Activated T-cell treated with anti-CD3 and anti-CD28 coated beads for 1 hour (primary cell): ENCODE results near the gene CFAP221.

ENCODE experiments used
- DNase-seq: peaks from one replicate; pipeline ENCODE4 v3.0.0-alpha.2; 2020; ENCODE audit warnings: low read depth

CFAP221 gene

DNA sequence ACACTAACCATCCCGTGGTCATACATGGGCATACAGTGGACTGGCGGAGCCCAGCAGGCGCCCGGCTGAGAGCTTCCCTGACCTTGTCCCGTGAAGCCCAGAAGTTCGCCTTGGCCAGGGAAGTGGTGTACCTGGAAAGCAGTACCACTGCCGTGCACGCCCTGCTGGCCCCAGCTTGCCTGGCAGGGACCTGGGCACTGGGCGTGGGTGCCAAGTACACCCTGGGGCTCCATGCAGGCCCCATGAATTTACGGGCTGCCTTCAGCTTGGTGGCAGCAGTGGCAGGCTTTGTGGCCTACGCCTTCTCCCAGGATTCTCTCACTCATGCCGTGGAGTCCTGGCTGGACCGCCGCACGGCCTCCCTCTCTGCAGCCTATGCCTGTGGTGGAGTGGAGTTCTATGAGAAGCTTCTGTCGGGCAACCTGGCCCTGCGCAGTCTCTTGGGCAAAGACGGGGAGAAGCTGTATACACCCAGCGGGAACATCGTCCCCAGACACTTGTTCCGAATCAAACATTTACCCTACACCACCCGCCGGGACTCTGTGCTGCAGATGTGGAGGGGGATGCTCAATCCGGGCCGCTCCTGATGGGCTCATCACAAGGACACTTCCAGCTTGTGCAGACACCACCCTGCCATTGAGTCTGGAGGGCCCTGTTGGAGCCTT is 137.1 kb downstream of the CFAP221 start:
- DNase-seq, result no peak

DNA sequence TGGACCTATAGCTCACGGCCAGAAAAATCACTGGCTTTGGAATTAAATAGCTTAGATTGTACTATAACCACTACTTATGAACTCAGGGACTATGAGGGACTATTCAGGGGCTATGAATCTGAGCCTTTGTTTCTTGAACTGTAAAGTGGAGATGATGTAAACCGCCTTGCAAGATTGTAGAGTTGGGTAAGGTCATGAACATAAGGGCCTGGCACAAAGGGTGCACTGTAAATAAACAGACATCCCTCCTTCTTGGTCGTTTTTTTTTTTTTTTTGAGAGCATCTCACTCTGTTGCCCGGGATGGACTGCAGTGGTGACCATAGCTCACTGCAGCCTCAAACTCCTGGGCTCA is 137.6 kb downstream of the CFAP221 start:
- DNase-seq, result no peak

DNA sequence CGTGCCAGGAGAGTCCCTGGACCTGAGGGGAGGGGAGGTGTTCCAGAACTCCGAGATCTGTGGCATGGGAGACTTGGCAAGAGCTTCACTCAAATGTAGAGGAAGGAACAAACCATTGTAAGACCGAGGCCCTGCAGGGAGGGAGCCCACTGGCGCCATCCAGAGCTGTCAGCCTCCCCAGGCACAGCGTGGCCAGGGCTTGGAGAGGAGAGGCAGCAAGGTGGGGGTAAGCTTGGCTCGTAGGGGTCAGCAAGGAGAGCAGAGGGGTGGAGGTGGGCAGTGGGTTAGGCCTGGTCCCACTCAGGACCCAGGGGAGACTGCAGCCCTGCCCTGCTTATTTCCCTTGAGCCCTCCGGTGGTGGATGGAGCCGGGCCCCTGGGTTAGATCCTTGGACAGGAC is 138.3 kb downstream of the CFAP221 start:
- no peak for DNase-seq

DNA sequence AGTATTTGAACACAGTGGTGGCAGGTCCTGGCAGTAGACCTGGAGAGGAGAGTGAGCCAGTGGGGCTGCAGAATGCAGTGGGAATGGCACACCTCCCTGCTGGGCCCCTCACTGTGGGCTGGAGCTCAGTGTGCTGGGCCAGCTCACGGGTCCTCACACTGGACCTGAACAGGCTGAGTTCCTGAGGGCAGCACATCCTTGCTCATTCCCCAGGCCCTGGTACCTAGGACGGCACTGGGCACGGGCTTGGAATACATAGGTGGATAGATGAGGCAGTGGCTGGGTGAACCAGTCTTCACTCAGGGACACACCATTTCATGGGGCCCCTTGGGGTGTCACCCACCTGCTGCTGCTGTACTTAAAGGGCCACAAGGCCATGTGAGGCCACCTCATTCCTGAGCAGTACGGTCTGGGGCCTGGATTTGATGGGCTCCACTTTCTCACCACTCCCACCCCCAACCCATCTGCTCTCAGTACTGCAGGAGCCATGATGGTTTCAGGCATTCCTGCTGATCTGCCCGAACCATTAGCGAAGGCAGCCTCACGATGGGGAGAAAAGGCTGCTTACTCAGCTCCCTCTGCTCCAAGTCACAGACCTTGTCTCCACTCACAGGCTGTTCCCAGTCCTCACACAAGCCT is 138.9 kb downstream of the CFAP221 start:
- no peak for DNase-seq

DNA sequence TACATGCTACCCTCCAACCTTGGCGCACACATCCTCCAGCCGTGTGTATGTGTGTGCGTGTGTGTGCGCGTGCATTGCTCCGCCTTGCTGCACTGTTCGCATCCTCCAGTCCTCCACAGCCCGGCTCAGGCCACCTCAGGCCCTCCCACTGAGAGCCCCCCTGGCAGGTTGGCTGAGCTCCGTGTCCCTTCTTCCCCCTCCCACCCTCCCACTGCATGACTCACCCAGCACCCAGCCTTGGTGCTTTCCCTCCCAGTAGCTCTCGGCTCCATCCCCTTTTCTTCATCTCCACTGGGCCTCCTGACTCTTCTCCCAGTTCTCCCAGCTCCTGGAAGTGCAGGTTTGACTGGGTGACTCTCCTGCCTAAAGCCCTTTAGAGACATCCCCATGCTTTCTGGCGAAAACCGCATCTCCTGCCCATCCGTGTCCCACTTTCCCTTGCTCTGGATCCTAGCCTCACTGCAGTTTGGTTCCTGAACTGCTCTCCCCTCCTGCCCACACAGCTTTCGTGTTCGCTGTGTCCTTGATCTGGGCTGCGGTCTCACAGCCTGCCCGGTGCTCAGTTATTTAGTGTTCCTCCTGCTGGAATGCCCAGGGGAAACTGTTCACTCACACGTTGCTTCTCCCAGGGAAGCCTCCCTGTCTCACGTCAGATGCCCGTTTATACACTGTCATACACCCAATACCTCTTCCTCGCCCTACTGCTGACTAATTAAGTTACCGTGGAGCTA is 139.6 kb downstream of the CFAP221 start:
- no peak for DNase-seq

DNA sequence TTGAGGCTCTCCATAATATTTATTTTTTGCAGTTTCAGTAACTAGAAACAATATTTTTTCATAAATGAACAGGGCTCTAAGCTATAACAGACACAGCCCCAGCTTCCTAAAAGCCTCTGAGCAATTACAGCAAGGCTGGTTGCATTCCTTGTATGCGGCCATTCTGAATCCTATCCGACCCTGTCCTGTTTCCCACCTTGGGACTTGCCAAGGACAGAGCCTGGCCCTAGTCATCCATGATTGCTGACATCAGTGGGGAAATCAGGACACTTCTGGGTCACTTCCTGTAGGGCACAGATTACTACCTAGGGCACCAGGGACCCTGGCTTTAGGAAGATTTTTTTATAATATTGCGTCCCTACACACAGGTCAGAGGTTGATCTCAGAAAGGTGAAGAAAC is 140.3 kb downstream of the CFAP221 start:
- DNase-seq, result no peak

DNA sequence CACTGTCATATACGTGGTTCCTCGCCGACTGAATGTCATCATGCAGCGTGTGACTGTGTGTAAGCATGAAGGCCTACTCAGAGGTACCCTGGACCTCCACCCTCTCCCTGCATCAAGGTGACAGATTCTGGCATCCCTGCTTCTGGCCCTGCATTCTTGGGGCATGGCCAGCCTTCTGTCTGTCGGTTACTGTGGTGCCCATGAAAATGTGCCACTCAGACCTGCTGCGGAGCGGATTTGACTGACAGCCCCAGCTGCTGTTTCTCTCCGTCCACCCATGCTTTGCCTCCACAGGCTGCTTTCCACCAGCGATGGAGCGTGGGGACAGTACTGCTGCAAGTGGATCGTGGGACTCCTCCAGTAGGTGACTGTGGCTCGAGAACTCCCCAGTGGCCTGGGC is 144.4 kb downstream of the CFAP221 start:
- DNase-seq, result no peak

DNA sequence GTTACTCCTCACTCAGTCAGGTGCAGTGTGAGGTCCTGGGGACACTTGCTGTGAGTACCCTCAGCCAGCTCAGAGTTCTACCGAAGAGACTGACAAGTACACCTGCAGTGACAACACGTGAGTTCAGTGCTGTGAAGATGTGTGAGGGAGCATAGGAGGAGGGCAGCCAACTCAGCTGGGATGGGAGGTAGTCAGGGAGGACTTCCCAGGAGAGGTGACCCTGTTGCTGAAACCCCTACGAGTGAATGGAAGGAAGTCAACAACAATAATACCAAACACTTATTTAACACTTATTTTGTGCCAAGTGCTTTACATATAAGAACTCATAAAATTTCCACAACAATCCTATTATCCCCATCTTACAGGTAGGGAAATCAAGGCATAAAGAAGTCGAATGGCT is 145.0 kb downstream of the CFAP221 start:
- no peak for DNase-seq

DNA sequence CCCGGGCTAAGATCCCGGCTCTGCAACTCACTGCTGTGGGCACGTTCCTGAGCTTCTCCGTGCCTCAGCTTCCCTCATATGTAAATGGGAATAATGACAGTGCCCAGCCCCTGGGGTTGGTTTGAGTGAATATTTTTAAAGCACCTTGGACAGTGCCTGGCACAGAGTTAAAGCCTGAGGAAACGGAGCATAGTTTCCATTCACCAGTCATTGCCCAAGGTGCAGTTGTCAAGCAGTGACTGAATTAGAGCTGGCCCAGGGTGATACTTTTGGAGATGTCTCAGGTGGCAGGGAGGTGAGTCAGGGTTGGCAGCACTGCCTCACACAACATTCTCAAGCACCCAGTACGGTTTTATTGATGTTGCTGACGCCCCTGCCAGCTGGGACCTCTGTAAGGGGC is 146.9 kb downstream of the CFAP221 start:
- no peak for DNase-seq

DNA sequence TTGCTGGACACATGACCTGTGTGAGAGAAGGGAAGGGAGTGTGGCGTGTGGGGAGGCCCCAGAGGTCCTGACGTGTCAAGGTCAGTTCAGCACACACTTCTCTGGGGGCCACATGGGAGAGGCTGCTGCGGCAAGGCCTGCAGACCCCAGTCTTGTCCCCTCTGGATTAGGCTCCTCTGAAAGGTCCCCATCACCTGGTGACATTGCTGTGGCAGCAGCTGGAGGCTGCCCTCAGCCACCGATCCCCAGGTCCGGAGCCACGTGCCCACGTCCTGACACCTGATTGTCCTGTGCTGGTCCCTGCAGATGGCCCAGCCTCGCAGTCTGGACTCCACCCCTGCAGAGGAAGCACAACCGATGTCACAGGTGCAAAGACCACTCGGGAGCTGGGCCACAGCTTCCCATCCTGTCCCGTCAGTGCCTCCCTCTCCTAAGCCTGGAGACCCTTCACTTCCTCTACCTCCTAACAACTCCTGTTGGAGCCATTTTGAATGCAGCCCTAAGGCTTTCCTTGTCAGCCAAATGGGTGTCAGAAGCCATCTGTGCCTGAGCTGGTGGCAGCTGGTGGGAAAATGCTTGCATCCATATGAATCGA is 147.5 kb downstream of the CFAP221 start:
- no peak for DNase-seq

DNA sequence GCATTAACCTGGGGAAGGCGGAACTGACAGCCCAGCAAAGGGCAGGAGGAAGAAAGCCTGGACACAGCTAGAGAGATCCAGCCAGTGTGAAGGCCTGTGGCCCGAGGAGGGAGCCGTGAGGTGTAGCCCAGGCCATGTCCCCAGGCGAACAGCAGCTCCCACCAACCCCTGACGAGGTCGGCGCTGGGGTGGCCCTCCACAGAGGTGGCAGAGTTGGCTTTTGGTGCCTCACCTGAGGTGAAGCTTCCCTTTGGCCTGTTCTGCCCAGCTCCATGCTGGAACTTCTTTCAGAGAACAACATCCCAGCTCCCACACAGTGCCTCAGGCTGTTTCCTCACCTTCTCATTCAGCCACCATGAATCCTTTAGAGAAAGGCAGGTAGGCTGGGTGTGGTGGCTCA is 148.1 kb downstream of the CFAP221 start:
- no peak for DNase-seq

DNA sequence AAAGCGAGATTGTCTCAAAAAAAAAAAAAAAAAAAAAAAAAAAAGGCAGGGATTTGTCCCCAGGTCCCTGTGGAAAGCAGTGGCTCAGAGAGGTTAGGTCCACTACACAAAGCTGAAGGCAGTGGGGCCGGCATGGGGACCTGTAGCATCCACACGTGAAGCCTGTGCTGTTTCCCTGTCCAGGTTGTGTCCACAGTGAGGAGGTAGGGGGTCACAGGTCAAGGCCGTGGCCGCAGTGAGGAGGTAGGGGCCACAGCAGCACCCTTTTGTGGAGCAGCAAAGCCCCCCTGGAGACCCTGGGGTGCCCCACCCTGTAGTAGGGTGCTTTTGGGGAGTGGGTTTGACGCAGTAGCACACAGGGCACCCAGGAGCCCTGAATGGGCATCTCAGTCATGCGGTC is 148.7 kb downstream of the CFAP221 start:
- DNase-seq, result no peak

DNA sequence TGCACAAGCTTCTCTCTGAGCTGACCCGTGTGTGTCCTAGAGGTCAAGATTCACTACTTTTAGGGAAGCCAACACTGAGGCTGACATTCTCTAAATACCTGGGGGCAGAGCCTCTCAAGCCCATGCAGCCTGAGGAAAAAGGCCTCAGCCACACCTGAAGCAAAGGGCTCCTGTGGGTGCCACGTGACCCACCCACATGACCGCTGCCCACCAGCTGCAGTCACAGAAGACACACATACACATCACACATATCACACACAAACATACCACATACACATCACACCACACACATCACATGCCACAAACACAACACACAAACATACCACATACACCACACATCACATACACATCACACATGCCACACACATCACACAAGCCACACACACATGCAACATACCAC is 149.3 kb downstream of the CFAP221 start:
- no peak for DNase-seq

DNA sequence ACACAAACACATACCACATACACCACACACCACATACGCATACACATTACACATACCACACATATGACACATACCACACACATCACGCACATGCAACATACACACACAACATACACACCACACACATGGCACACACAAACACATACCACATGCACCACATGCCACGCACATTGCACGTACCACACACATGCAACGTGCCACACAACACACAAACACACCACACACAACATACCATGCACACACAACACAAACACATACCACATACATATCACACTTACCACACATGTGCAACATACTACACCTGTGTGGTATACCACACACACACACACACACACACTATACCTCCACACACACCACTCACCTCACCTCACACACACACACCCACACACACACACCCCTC is 149.7 kb downstream of the CFAP221 start:
- no peak for DNase-seq

DNA sequence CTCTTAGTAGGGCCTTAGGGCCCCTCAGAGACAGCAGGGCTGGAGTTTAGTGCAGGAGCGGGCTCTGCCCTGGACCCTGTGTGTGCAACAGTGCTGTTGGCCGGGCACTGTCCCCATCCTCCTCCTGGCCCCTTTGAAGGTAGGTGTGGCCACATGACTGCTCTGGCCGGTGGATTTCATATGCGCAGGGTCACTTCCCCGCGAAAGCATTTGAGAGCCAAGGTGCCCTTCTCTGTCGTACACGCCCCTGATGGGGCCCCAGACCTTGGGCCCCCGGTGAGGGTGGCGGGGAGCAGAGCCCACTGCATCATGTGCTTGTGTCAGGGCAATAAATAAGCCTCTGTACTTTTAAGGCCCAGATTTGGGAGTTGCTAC is 150.2 kb downstream of the CFAP221 start:
- DNase-seq, result no peak

DNA sequence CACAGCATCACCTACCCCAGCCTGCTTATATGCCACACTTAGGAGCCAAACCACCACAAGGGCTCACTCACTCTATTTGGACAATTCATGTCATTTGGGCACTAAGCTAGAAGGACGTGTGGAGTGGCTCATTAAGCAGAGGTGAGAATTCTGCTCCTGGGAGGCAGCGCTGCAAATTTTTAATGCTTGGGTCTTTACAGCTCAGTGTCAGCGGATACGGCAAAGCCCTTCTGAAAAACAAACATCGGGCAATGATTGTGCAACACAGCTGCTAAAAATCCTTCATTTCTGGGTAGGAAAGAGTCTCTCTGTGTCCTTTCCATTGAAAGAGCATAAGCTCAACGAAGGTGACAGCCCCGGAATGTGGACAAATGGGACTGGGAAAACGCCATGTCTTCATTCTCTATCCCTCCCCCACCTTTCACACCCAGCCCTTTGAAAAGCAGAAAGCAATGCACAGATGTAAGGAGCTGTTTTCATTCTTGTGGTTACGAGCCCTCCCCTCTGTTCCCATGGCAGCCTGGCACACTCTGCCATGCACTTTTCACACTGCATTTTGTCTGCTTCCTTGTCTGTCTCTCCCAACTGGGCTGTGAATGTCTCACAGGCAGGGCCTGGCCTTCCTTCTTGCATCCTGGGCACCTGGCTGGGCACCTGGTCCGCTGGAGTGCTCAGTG is 150.7 kb downstream of the CFAP221 start:
- DNase-seq, result no peak

DNA sequence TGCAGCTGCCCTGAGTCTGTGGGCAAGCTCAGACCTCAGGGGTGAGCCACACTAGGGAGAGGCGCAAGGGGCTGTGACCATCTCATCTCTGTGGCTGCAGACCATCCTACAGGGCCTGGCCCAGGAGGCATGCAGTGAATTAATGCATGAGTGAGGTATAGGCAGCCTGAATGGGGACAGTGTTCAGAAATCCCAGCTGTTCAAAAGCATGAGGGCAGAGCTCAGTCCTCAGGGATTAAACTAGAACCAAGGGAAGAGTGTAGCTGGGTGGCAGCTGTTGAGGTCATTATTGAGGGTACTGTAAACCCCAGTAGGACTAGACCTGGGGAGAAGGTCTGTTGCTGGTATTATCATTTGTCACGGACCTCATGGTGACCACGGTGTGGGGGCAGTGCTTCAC is 151.8 kb downstream of the CFAP221 start:
- DNase-seq, result no peak

DNA sequence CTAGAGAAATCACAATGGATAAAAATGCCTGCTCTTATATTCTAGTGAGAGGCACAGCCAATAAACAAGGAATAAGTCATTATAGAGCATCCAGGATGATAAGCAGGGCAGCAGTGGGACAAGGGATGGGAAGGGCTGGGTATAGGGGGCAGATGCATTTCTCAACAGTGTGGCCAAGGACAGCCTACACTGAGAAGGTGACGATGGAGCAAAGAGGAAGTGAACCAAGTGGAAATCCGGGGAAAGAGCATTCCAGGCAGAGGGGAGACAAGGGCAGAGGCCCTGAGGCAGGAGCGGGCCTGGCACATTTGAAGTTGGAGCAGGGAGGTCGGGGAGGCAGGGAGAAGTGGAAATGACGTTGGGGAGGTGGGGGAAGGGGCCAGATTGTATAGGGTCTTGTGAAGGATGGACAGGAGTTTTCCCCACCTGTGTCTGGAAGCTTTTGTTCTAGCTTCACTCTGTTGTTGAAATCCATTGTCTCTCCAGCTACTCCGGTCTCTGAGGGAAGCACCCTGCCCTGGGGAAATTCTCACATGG is 152.3 kb downstream of the CFAP221 start:
- no peak for DNase-seq

DNA sequence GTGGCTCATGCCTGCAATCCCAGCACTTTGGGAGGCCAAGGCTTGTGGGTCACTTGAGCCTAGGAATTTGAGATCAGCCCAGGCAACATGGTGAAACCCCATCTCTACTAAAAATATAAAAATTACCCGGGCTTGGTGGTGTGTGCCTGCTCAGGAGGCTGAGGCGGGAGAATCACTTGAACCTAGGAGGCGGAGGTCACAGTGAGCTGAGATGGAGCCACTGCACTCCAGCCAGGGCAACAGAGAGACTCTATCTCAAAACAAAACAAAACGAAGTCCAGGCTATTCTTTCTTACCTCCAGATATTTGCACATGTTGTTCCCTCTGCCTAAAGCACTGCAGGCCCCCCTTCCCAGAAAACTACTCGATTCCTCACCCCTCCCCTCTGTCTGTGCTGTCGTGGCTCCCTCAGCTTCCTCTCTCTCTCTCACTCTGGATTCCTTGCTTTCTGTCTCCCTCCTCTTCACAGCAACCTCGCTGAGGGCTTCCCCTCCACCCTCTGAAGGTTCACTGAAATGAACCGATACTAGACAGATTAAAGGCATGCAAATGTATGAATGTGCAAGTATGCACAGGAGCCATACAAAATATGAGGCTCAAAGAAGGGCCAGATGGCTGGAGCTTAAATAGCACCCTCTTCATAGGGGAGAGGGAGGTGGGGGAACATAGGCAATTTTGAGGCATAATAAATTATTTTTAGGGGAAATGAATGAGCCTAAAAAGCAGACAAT is 153.2 kb downstream of the CFAP221 start:
- DNase-seq, result no peak

DNA sequence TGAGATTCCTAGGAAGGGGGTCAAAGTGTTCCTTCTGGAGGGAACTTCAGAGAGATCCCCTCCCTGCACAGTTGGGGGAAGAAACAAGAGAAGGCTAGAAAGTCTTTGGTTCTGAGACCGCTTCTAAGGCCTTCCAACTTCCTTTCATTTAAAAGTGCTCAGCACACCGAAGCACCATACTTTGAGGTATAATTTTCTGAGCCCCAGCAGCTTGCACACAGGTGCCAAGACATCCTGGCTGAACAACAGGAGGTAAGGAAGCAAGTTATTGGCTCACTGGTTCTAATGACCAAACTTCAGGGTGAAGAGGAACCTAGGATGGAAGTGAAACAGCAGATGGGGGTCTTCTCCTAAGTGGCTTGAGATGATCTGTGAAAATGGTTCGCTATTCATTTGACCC is 154.0 kb downstream of the CFAP221 start:
- DNase-seq, result no peak

DNA sequence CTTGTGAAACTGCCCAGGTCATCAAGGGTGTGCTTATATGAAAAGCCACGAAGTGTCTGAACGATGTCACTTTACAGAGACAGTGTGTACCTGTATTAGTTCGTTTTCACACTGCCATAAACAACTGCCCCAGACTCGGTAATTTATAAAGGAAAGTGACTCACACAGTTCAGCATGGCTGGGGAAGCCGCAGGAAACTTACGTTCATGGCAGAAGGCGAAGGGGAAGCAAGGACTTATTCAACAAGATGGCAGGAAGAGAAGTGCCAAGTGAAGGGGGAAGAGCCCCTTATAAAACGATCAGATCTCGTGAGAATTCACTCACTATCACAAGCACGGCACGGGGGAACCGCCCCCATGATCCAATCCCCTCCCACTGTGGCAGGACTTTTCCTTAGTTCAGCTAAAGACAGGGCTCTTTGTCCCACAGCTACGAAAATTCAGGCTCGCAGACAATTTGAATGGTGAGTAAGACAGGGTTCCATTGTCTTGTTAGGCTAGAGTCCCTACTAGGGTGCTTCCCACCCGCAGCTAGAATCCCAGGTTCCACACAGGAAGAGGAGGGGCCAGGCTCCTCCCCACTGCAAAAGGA is 154.9 kb downstream of the CFAP221 start:
- no peak for DNase-seq
